GM12878 (cell line): ENCODE measurements around the gene MPP2. TPM values are rescaled to one million over a fixed set of nuclear protein-coding genes. Genes with fewer than 3 reads are reported as not detected.

Experiments
- ATAC-seq: fragments of 200-7000 bp; cut with Tn5 transposase; 3 replicates; pipeline ENCODE4 v1.9.1; 2020; ENCODE audit warnings: mild to moderate bottlenecking, moderate library complexity
- BruUV-seq: library from RNA; stranded (reverse); fragments of 400-500 nt; replicated peaks from 2 replicates; lab custom pipeline; 2021; lab: Mats Ljungman, UMichigan
- CTCF ChIA-PET: fragments of 300-600 bp; sonication (Branson Sonifier 250); formaldehyde crosslinking; extraction: SDS; loops from one replicate; lab custom pipeline; 2021; ENCODE audit warnings: inconsistent platforms; lab: Yijun Ruan, JAX
- POLR2A ChIA-PET: fragments of 350-600 bp; formaldehyde crosslinking; extraction: SDS; loops from one replicate; lab custom pipeline; 2021; ENCODE audit warnings: inconsistent platforms; lab: Charles Lee
- RAD21 ChIA-PET: fragments of 300-600 bp; sonication (Branson Sonifier 250); formaldehyde crosslinking; loops from one replicate; lab custom pipeline; 2023; ENCODE audit warnings: antibody characterized with exemption; ENCODE audit not compliant: unreplicated experiment; lab: Charles Lee
- SMC1A ChIA-PET: fragments of 300-600 bp; sonication (Branson Sonifier 250); formaldehyde crosslinking; loops from one replicate; lab custom pipeline; 2023; ENCODE audit not compliant: unreplicated experiment, uncharacterized antibody; lab: Charles Lee
- DNase-seq: peaks from one replicate; pipeline ENCODE4 v3.0.0-alpha.2; 2011; ENCODE audit warnings: low read depth, low spot score
- FAIRE-seq: peaks from 3 replicates; lab custom pipeline; 2011; peaks lifted over from hg19 to GRCh38; lab: Jason Lieb, UNC
- H2AFZ ChIP-seq: 2 replicates; pipeline ENCODE4 v1.6.0; 2011; ENCODE audit warnings: low read depth, low read length, control low read depth; ENCODE audit not compliant: control insufficient read depth
- H3K27ac ChIP-seq: 2 replicates; pipeline ENCODE4 v1.5.1; 2011; ENCODE audit warnings: control low read depth; ENCODE audit not compliant: control insufficient read depth, insufficient read depth
- H3K27me3 ChIP-seq, 2 experiments: replicated peaks in 1 of 2; 2 replicates each; pipeline versions ENCODE4 v1.6.0 to v1.6.1; 2011; ENCODE audit warnings: low read length in 1 of 2; ENCODE audit not compliant: control insufficient read depth in 2 of 2, insufficient read depth in 2 of 2
- H3K36me3 ChIP-seq, 2 experiments: 2 replicates each; pipeline ENCODE4 v1.5.1; 2011; ENCODE audit warnings: low read length in 1 of 2; ENCODE audit not compliant: control insufficient read depth in 2 of 2, insufficient read depth in 2 of 2
- H3K4me1 ChIP-seq: 2 replicates; pipeline ENCODE4 v1.6.1; 2011; ENCODE audit warnings: mild to moderate bottlenecking, low read length, moderate library complexity, mixed read lengths; ENCODE audit not compliant: control insufficient read depth, insufficient read depth
- H3K4me2 ChIP-seq: 2 replicates; pipeline ENCODE4 v1.6.0; 2011; ENCODE audit warnings: control low read depth; ENCODE audit not compliant: control insufficient read depth, insufficient read depth
- H3K4me3 ChIP-seq: fragments of 200-600 bp; sonication (generic); 2 replicates; pipeline ENCODE4 v1.5.1; 2016
- H3K79me2 ChIP-seq: 2 replicates; pipeline ENCODE4 v1.6.0; 2011; ENCODE audit warnings: low read length; ENCODE audit not compliant: control insufficient read depth, insufficient read depth
- H3K9ac ChIP-seq: 2 replicates; pipeline ENCODE4 v1.8.0; 2011; ENCODE audit warnings: low read length, control low read depth, mixed read lengths; ENCODE audit not compliant: control insufficient read depth, insufficient read depth
- H3K9me3 ChIP-seq: replicated peaks from 3 replicates; pipeline ENCODE4 v1.5.1; 2011; ENCODE audit warnings: mild to moderate bottlenecking, low read length; ENCODE audit not compliant: control insufficient read depth, insufficient read depth
- H4K20me1 ChIP-seq: 2 replicates; pipeline ENCODE4 v1.6.0; 2011; ENCODE audit not compliant: control insufficient read depth, insufficient read depth
- HSF1 ChIP-seq: fragments of 150-350 bp; IDR thresholded peaks from 2 replicates; pipeline ENCODE4 v1.6.1; 2014; ENCODE audit warnings: mild to moderate bottlenecking, low read depth, low read length
- KDM1A ChIP-seq: fragments of 200-600 bp; sonication (generic); IDR thresholded peaks from 2 replicates; pipeline ENCODE4 v1.6.1; 2016; ENCODE audit warnings: borderline replicate concordance
- PKNOX1 ChIP-seq: fragments of 450-650 bp; IDR thresholded peaks from 2 replicates; pipeline ENCODE4 v1.6.1; 2016; ENCODE audit warnings: mild to moderate bottlenecking
- POLR2AphosphoS2 ChIP-seq: IDR thresholded peaks from 2 replicates; pipeline ENCODE4 v1.6.1; 2011; ENCODE audit warnings: low read depth, mild to moderate bottlenecking, low read length, improper control_type of control experiment, moderate library complexity
- RAD51 ChIP-seq: fragments of 450-650 bp; IDR thresholded peaks from 2 replicates; pipeline ENCODE4 v1.6.1; 2016; ENCODE audit warnings: moderate library complexity, mild to moderate bottlenecking, inconsistent platforms
- SMC3 ChIP-seq: IDR thresholded peaks from 2 replicates; pipeline ENCODE4 v1.6.1; 2011; ENCODE audit warnings: low read length, improper control_type of control experiment, borderline replicate concordance
- TCF7 ChIP-seq: IDR thresholded peaks from 2 replicates; pipeline ENCODE4 v1.6.1; 2014; ENCODE audit warnings: antibody characterized with exemption, borderline replicate concordance
- WGBS: methylation state at CpG from one replicate; pipeline ENCODE4 v1.1.6; 2016; ENCODE audit warnings: low lambda C conversion rate; ENCODE audit not compliant: insufficient replicate concordance, insufficient coverage; ENCODE audit errors: missing lambda C conversion rate; 5-methylcytosine and 5-hydroxymethylcytosine counted together
- in situ Hi-C: fragments of 300-500 bp; cut with MboI; formaldehyde crosslinking; loops from 9 replicates; pipeline ENCODE4 v1.14.3; 2018; ENCODE audit warnings: mixed read lengths
- intact Hi-C: fragments of 100-400 bp; cut with micrococcal nuclease; formaldehyde crosslinking; loops from one replicate; pipeline ENCODE4 v1.14.2; 2022; ENCODE audit not compliant: unreplicated experiment
- polyA plus RNA-seq, 11 experiments: library from polyadenylated mRNA; depleted of rRNA in 4 of 11; unstranded in 6 of 11; stranded (reverse) in 5 of 11; fragments of >200 nt; fragmentation: Nextera tagmentation in 4 of 11; fragmentation: Illumina TruSeq in 1 of 11; extraction: Ambion mirVana in 4 of 11; extraction: Trizol in 1 of 11; gene quantifications; 1 replicate in 1 of 11; 2 replicates in 10 of 11; pipeline versions ENCODE4 v1.2.1 to v1.2.3, GENCODE V29; 2011 to 2016; ENCODE audit warnings: inconsistent platforms in 2 of 11, missing spikeins in 2 of 11, low read depth in 1 of 11
- total RNA-seq, 4 experiments: library from RNA; depleted of rRNA in 3 of 4; stranded (reverse); fragments of >200 nt in 3 of 4; fragmentation: Illumina TruSeq in 1 of 4; extraction: Trizol in 1 of 4; gene quantifications; 2 replicates each; pipeline versions ENCODE4 v1.2.1 to v1.2.3, GENCODE V29; 2013 to 2021
- TF ChIP-seq, protein P1 (sequence below): fragments of 150-350 bp; IDR thresholded peaks from 2 replicates; pipeline ENCODE4 v1.6.1; 2016; ENCODE audit warnings: low read depth, low read length

The MPP2 gene
- total and polyA plus RNA-seq, 10 of the 15 experiments (the other 5 are each of a cell fraction or from before 2014, with no cell fraction given) = 0.02 to 0.23 (median 0.15) TPM; not detected in 2

DNA sequence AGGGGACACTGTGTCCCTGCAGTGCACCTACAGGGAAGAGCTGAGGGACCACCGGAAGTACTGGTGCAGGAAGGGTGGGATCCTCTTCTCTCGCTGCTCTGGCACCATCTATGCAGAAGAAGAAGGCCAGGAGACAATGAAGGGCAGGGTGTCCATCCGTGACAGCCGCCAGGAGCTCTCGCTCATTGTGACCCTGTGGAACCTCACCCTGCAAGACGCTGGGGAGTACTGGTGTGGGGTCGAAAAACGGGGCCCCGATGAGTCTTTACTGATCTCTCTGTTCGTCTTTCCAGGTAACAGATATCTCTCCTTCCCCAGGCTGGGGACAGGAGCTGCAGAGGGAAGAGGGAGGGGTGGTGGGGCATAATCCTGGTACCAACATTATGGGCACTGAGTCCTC, 58.7 kb downstream of the MPP2 start:
- in situ Hi-C loops = no loop called here
- no peaks in the 10 kb centered on the region for H3K9me3 ChIP-seq
- H3K79me2 ChIP-seq = no peaks in the 10 kb centered on the region
- DNase-seq (no peak), ATAC-seq (no peak), FAIRE-seq (no peak)
- ChIA-PET CTCF (interaction anchor here (1.7 kb wide), 1 partner anchor 8 kb away, joined by 5 read pairs; no protein-coding TSS in a partner anchor), POLR2A (no interaction called here), RAD21 (no interaction called here), SMC1A (no interaction called here)
- intact Hi-C loops = loop anchor here (5.0 kb wide), 1 partner anchor 156 kb away; no protein-coding TSS in a partner anchor
- no peaks in the 10 kb centered on the region; a peak in 3 of 4 replicates for H3K27me3 ChIP-seq
- no peak overlapping the region for H3K27ac ChIP-seq
- H4K20me1 ChIP-seq = no peaks in the 10 kb centered on the region
- H3K4me2 ChIP-seq = no peak overlapping the region
- TF ChIP-seq PKNOX1 = no peak
- TF ChIP-seq POLR2AphosphoS2 = no peak
- TF ChIP-seq RAD51 = no peak
- TF ChIP-seq HSF1 = no peak
- TF ChIP-seq, protein P1, sequence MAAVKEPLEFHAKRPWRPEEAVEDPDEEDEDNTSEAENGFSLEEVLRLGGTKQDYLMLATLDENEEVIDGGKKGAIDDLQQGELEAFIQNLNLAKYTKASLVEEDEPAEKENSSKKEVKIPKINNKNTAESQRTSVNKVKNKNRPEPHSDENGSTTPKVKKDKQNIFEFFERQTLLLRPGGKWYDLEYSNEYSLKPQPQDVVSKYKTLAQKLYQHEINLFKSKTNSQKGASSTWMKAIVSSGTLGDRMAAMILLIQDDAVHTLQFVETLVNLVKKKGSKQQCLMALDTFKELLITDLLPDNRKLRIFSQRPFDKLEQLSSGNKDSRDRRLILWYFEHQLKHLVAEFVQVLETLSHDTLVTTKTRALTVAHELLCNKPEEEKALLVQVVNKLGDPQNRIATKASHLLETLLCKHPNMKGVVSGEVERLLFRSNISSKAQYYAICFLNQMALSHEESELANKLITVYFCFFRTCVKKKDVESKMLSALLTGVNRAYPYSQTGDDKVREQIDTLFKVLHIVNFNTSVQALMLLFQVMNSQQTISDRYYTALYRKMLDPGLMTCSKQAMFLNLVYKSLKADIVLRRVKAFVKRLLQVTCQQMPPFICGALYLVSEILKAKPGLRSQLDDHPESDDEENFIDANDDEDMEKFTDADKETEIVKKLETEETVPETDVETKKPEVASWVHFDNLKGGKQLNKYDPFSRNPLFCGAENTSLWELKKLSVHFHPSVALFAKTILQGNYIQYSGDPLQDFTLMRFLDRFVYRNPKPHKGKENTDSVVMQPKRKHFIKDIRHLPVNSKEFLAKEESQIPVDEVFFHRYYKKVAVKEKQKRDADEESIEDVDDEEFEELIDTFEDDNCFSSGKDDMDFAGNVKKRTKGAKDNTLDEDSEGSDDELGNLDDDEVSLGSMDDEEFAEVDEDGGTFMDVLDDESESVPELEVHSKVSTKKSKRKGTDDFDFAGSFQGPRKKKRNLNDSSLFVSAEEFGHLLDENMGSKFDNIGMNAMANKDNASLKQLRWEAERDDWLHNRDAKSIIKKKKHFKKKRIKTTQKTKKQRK = no peak
- no peak for TF ChIP-seq TCF7
- no peak for TF ChIP-seq SMC3
- no peak for TF ChIP-seq KDM1A
- no peaks in the 10 kb centered on the region for H3K36me3 ChIP-seq
- no peak overlapping the region for H2AFZ ChIP-seq
- WGBS = 10% methylated on average over 10 of the region's 10 CpGs
- no peaks in the 10 kb centered on the region for H3K4me1 ChIP-seq
- no peak overlapping the region for H3K4me3 ChIP-seq
- H3K9ac ChIP-seq = no peak overlapping the region
- BruUV-seq = no TSS peak
